Lower lobe of right lung (tissue), 2 donors: ENCODE results near the gene MGAT3. TPM values are rescaled to one million over a fixed set of nuclear protein-coding genes. Genes with fewer than 3 reads are reported as not detected.
"Not testable (repeated sequence)": the region's sequence is repeated elsewhere in the genome, so short reads cannot be mapped to it uniquely, and the experiment has no call there.

Source experiments
- ATAC-seq, 2 donors: fragments of 200-7000 bp; cut with Tn5 transposase; one replicate each; pipeline ENCODE4 v1.9.1; 2020 to 2022; ENCODE audit warnings: mild to moderate bottlenecking in 2 of 2, moderate library complexity in 2 of 2
- DNase-seq: peaks from one replicate; pipeline ENCODE4 v3.0.0-alpha.2; 2020
- H3K27ac ChIP-seq: fragments of 200-600 bp; one replicate; pipeline ENCODE4 v1.8.0; 2022
- H3K27me3 ChIP-seq: fragments of 200-600 bp; one replicate; pipeline ENCODE4 v1.8.0; 2022; ENCODE audit warnings: low read depth
- H3K36me3 ChIP-seq: fragments of 200-600 bp; one replicate; pipeline ENCODE4 v1.8.0; 2022; ENCODE audit warnings: mild to moderate bottlenecking
- H3K4me1 ChIP-seq: fragments of 200-600 bp; one replicate; pipeline ENCODE4 v1.8.0; 2022
- H3K4me3 ChIP-seq: fragments of 200-600 bp; one replicate; pipeline ENCODE4 v1.8.0; 2022; ENCODE audit warnings: mild to moderate bottlenecking
- H3K9me3 ChIP-seq: fragments of 200-600 bp; one replicate; pipeline ENCODE4 v1.8.0; 2022
- CTCF ChIP-seq: fragments of 200-600 bp; IDR thresholded peaks from one replicate; pipeline ENCODE4 v1.8.0; 2022; ENCODE audit warnings: antibody characterized with exemption, mild to moderate bottlenecking
- intact Hi-C: fragments of 100-400 bp; cut with DNase I; formaldehyde crosslinking; loops from one replicate; pipeline ENCODE4 v1.11.0; 2022
- total RNA-seq: library from RNA; stranded (reverse); fragmentation: NEBNext Ultra II Directional; extraction: Animal tissue kit (Norgen Biotek cat#: 25700); gene quantifications from one replicate; pipeline ENCODE4 v1.2.1, GENCODE V29; 2021
- donor health status: DM: no; HTN: yes; CAD: no; lungs with severe emphysema.

Gene MGAT3
- total RNA-seq, 1 donor from 2014 or later = 41.5 TPM

- H3K27me3 ChIP-seq = no peaks in the 10 kb centered on the region
- no peak for TF ChIP-seq CTCF
- DNase-seq (peak; percentile 9), ATAC-seq (no peak)
- peaks cover 31% of the 10 kb centered on the region for H3K4me1 ChIP-seq
- H3K27ac ChIP-seq = peak overlapping the region; percentile 100
- peaks cover 55% of the 10 kb centered on the region for H3K36me3 ChIP-seq
- H3K4me3 ChIP-seq = no peak overlapping the region
- H3K9me3 ChIP-seq = no peaks in the 10 kb centered on the region
- intact Hi-C loops = no loop called here
Observed at GRCh38 chr22:39518144-39518786, 61.5 kb downstream of the MGAT3 start.

GRCh38 chr22:39518996-39519680, 62.3 kb downstream of the MGAT3 start:
- no peak for TF ChIP-seq CTCF
- peak overlapping the region; percentile 100 for H3K4me3 ChIP-seq
- H3K9me3 ChIP-seq = no peaks in the 10 kb centered on the region
- ATAC-seq = peak in 1 of 2 donors; percentile 1
- no peaks in the 10 kb centered on the region for H3K27me3 ChIP-seq
- peak; percentile 55 for DNase-seq
- H3K36me3 ChIP-seq = peaks cover 55% of the 10 kb centered on the region
- peak overlapping the region; percentile 100 for H3K27ac ChIP-seq
- intact Hi-C loops = no loop called here
- H3K4me1 ChIP-seq = peaks cover 40% of the 10 kb centered on the region

- peak; percentile 99 for DNase-seq
- H3K27ac ChIP-seq = peak overlapping the region; percentile 100
- peak; percentile 41 for TF ChIP-seq CTCF
- peaks cover 55% of the 10 kb centered on the region for H3K36me3 ChIP-seq
- peak; percentile 95 for ATAC-seq
- peaks cover 46% of the 10 kb centered on the region for H3K4me1 ChIP-seq
- H3K4me3 ChIP-seq = peak overlapping the region; percentile 100
- H3K9me3 ChIP-seq = no peaks in the 10 kb centered on the region
- H3K27me3 ChIP-seq = no peaks in the 10 kb centered on the region
- intact Hi-C loops = no loop called here
Observed at GRCh38 chr22:39519681-39520225, 62.9 kb downstream of the MGAT3 start.

GRCh38 chr22:39520226-39521105, 63.7 kb downstream of the MGAT3 start, which contains the start of gene ATF4:
Gene ATF4 (plus strand): TSS chr22:39520562. CDS start chr22:39521446, 884 bp downstream.
- H3K36me3 ChIP-seq = peaks cover 55% of the 10 kb centered on the region
- peak; percentile 79 to 89 for ATAC-seq
- H3K27ac ChIP-seq = peak within 1 kb of the TSS; percentile 100
- H3K4me1 ChIP-seq = peaks cover 53% of the 10 kb centered on the region
- DNase-seq = peak; percentile 94
- intact Hi-C loops = no loop called here
- TF ChIP-seq CTCF = no peak
- peak within 1 kb of the TSS; percentile 100 for H3K4me3 ChIP-seq
- no peaks in the 10 kb centered on the region for H3K9me3 ChIP-seq
- no peaks in the 10 kb centered on the region for H3K27me3 ChIP-seq

- H3K27ac ChIP-seq = peak overlapping the region; percentile 100
- H3K4me1 ChIP-seq = peaks cover 60% of the 10 kb centered on the region
- peaks cover 48% of the 10 kb centered on the region for H3K36me3 ChIP-seq
- DNase-seq = peak; percentile 41
- ATAC-seq, intact Hi-C loops, H3K9me3 ChIP-seq, H3K27me3 ChIP-seq: not testable (repeated sequence)
- peak overlapping the region; percentile 100 for H3K4me3 ChIP-seq
Observed at GRCh38 chr22:39521106-39521885, 64.5 kb downstream of the MGAT3 start.

GRCh38 chr22:39522091-39522490, 65.3 kb downstream of the MGAT3 start:
- peaks cover 67% of the 10 kb centered on the region for H3K4me1 ChIP-seq
- ATAC-seq, intact Hi-C loops, H3K9me3 ChIP-seq, H3K27me3 ChIP-seq: not testable (repeated sequence)
- DNase-seq = peak; percentile 6
- peaks cover 47% of the 10 kb centered on the region for H3K36me3 ChIP-seq
- peak overlapping the region; percentile 100 for H3K4me3 ChIP-seq
- H3K27ac ChIP-seq = peak overlapping the region; percentile 100
